Measurements from ENCODE around the gene SLX9. TPM values are rescaled to one million over a fixed set of nuclear protein-coding genes. Genes with fewer than 3 reads are reported as not detected.

The SLX9 gene
- total and polyA plus RNA-seq, 2 donors (not counting 3 experiments of a cell fraction or from before 2014, with no cell fraction given): 27.0 to 50.6 TPM

- ChIA-PET CTCF (interaction anchor here (0.9 to 1.9 kb wide), 3 partner anchors 8 to 236 kb away, joined by 3 to 5 read pairs (median 3); no protein-coding TSS in a partner anchor), POLR2A (no interaction called here)
- H3K4me1 ChIP-seq (ENCODE audit: control insufficient read depth, extremely low read depth, insufficient read depth, low read length): no peaks in the 10 kb centered on the region
- TF ChIP-seq JUN (IDR thresholded peaks at IDR 0.05; ENCODE audit: borderline replicate concordance, insufficient read depth, insufficient read length, low read depth) (no peak), MYC (IDR thresholded peaks at IDR 0.05; ENCODE audit: low read depth, low read length) (no peak), GATA2 (IDR thresholded peaks at IDR 0.05; ENCODE audit: insufficient read depth, insufficient read length, low read depth, low read length) (no peak), FOS (IDR thresholded peaks at IDR 0.05; ENCODE audit: borderline replicate concordance, insufficient read depth, low read length) (no peak), POLR2AphosphoS5 (IDR thresholded peaks at IDR 0.05; ENCODE audit: insufficient read depth, low read depth, low read length) (no peak), EZH2 (IDR thresholded peaks at IDR 0.05; ENCODE audit: borderline replicate concordance, low read depth, low read length, severe bottlenecking) (no peak), CTCF (IDR thresholded peaks at IDR 0.05; ENCODE audit: extremely low read depth in 1 of 2, insufficient read depth in 1 of 2, low read depth in 1 of 2, low read length in 2 of 2) (no peak), POLR2A (IDR thresholded peaks at IDR 0.05; ENCODE audit: low read depth, low read length) (no peak)
- TF ChIP-seq, protein P1, sequence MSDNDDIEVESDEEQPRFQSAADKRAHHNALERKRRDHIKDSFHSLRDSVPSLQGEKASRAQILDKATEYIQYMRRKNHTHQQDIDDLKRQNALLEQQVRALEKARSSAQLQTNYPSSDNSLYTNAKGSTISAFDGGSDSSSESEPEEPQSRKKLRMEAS (IDR thresholded peaks at IDR 0.05; ENCODE audit: insufficient read depth, insufficient read length): no peak
- H2AFZ ChIP-seq (ENCODE audit: low read depth, low read length): no peak overlapping the region
- no peaks in the 10 kb centered on the region for H3K36me3 ChIP-seq (ENCODE audit: control insufficient read depth in 2 of 2, extremely low read depth in 1 of 2, insufficient read depth in 2 of 2, low read length in 2 of 2)
- no peak overlapping the region for H3K4me3 ChIP-seq (replicated peaks in 1 of 3; ENCODE audit: insufficient read depth in 1 of 3, low read depth in 1 of 3, low read length in 3 of 3)
- no peaks in the 10 kb centered on the region for H4K20me1 ChIP-seq (replicated peaks; ENCODE audit: control insufficient read depth, extremely low read depth, insufficient read depth, low read length)
- no peak overlapping the region for H3K4me2 ChIP-seq (ENCODE audit: insufficient read depth, low read length)
- FAIRE-seq (no peak), DNase-seq (ENCODE audit: low read depth, low spot score) (no peak)
- no peaks in the 10 kb centered on the region for H3K9me1 ChIP-seq (replicated peaks; ENCODE audit: control insufficient read depth, extremely low read depth, insufficient read depth, low read length)
- H3K9me3 ChIP-seq (replicated peaks; ENCODE audit: control insufficient read depth, insufficient read depth, low read length): no peaks in the 10 kb centered on the region
- no peaks in the 10 kb centered on the region for H3K79me2 ChIP-seq (ENCODE audit: control insufficient read depth, insufficient read depth, low read length)
- H3K9ac ChIP-seq (replicated peaks; ENCODE audit: extremely low read depth, insufficient read depth, low read length): no peak overlapping the region
- H3K27me3 ChIP-seq (ENCODE audit: control insufficient read depth in 2 of 2, insufficient read depth in 2 of 2, low read length in 2 of 2): no peaks in the 10 kb centered on the region
- BruUV-seq (replicated peaks): no TSS peak
- dilution Hi-C loops (cut with MboI; ENCODE audit: extremely low pct_ligation_motif_present, low sequenced_read_pairs) (no loop called here), intact Hi-C loops (cut with micrococcal nuclease) (no loop called here)
- no peak overlapping the region for H3K27ac ChIP-seq (ENCODE audit: insufficient read depth, low read depth, low read length)
Observed at GRCh38 chr21:44900559-44901251, 39.1 kb upstream of the SLX9 start.

All from endothelial cell of umbilical vein (primary cell).